GM18499 (cell line): ENCODE measurements around the gene CACNA2D3.
"Not testable (repeated sequence)": the region's sequence is repeated elsewhere in the genome, so short reads cannot be mapped to it uniquely, and the experiment has no call there.

Experiments used
- ATAC-seq: cut with Tn5 transposase; IDR thresholded peaks from one replicate; pipeline ENCODE4 v1.9.1; 2021; ENCODE audit warnings: moderate number of reproducible peaks; ENCODE audit not compliant: insufficient read depth, unreplicated experiment

The CACNA2D3 gene

GRCh38 chr3:54591157-54591556 is 468.8 kb downstream of the CACNA2D3 start:
- ATAC-seq: no peak

GRCh38 chr3:54593653-54594052 is 471.3 kb downstream of the CACNA2D3 start:
- ATAC-seq: no peak

GRCh38 chr3:54596087-54596486 is 473.7 kb downstream of the CACNA2D3 start:
- ATAC-seq: no peak

- ATAC-seq: no peak
These were observed 477.4 kb downstream of the CACNA2D3 start for GRCh38 chr3:54599716-54600115.

GRCh38 chr3:54600441-54601204 is 478.3 kb downstream of the CACNA2D3 start:
- ATAC-seq: no peak

GRCh38 chr3:54604495-54604894 is 482.1 kb downstream of the CACNA2D3 start:
- no peak for ATAC-seq

- ATAC-seq: no peak
These were observed 485.7 kb downstream of the CACNA2D3 start for GRCh38 chr3:54608041-54608440.

- ATAC-seq: no peak
These were observed 496.7 kb downstream of the CACNA2D3 start for GRCh38 chr3:54619053-54619452.

GRCh38 chr3:54619531-54619930 is 497.2 kb downstream of the CACNA2D3 start:
- no peak for ATAC-seq

GRCh38 chr3:54621184-54621583 is 498.8 kb downstream of the CACNA2D3 start:
- ATAC-seq: no peak

GRCh38 chr3:54622678-54623077 is 500.3 kb downstream of the CACNA2D3 start:
- ATAC-seq: no peak

- no peak for ATAC-seq
These were observed 503.7 kb downstream of the CACNA2D3 start for GRCh38 chr3:54625805-54626787.

GRCh38 chr3:54628888-54629441 is 506.6 kb downstream of the CACNA2D3 start:
- ATAC-seq: no peak

GRCh38 chr3:54630101-54630623 is 507.8 kb downstream of the CACNA2D3 start:
- ATAC-seq: no peak

- ATAC-seq: not testable (repeated sequence)
These were observed 508.6 kb downstream of the CACNA2D3 start for GRCh38 chr3:54631001-54631400.

GRCh38 chr3:54631516-54632325 is 509.4 kb downstream of the CACNA2D3 start:
- ATAC-seq: no peak

GRCh38 chr3:54632326-54632665 is 509.9 kb downstream of the CACNA2D3 start:
- no peak for ATAC-seq

GRCh38 chr3:54632834-54633233 is 510.5 kb downstream of the CACNA2D3 start:
- ATAC-seq: no peak

GRCh38 chr3:54633444-54634121 is 511.2 kb downstream of the CACNA2D3 start:
- ATAC-seq: no peak
